Measurements from ENCODE around the gene SKI.

Gene SKI

DNA sequence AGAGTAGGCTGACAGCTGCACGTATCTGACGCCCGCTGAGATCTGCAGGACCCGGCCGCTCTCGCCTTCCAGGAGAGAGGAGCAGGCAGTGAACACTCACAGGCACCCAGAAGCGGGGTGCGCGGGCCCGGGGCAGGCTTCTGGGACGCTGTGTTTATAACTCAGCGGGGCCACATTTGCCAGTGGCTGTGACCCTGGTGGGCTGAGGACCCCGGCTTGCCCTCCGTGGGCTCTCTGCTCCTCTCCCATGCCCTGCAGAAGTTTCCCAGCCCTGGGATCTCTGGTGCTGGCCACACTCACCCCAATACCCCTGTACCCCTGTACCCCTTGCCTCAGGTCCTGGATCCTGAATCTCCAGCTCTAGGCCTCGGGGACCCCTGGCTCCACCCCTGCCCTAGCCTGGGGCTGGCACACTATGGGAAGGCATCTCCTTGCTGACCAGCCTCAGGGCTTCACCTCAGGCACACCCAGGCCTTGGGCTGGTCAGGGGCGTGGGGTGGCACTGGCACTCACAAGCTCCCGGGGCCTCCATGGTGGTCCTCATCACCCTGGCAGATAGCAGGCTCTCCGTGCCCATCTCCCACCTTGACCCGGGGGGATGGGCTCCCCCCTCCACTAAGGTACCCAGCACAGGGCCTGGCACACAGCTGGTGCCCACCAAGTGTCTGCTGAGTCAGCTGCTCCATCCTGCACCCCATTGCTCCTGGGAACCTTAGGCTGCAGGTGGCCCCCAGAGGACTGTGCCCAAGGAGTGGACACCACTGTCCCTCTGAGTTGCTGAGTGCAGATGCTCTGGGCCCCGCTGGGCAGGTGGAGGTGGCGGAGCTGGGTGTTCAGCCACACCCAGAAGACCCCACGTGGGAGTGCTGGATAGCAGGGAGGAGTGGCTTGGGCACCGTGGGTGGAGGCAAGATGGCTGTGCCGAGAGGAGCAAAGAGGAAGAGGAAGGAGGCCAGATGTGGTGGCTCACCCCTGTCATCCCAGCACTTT lies 130.8 kb downstream of the SKI start:
- no peak for DNase-seq

Measured in stimulated activated CD4-positive, alpha-beta T cell treated with anti-CD3 and anti-CD28 coated beads, Interleukin-2, amount 100 ng/mL, for 24 hours (primary cell).